Measurements from ENCODE around the gene CCKAR. TPM values are rescaled to one million over a fixed set of nuclear protein-coding genes. Genes with fewer than 3 reads are reported as not detected.

Gene CCKAR, protein sequence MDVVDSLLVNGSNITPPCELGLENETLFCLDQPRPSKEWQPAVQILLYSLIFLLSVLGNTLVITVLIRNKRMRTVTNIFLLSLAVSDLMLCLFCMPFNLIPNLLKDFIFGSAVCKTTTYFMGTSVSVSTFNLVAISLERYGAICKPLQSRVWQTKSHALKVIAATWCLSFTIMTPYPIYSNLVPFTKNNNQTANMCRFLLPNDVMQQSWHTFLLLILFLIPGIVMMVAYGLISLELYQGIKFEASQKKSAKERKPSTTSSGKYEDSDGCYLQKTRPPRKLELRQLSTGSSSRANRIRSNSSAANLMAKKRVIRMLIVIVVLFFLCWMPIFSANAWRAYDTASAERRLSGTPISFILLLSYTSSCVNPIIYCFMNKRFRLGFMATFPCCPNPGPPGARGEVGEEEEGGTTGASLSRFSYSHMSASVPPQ
- polyA plus RNA-seq (not detected in 3 replicates), polyA minus RNA-seq (not detected in 3 replicates)
- polyA plus RNA-seq (2011; ENCODE audit: low read depth) = not detected
- polyA plus RNA-seq (2011; cell fraction: cytosol; rRNA removed) = not detected in 2 replicates
- not detected in 2 replicates for polyA plus RNA-seq (2011; cell fraction: nucleus; rRNA removed)
- not detected in 2 replicates for polyA plus RNA-seq (2012; ENCODE audit: low replicate concordance)
- polyA minus RNA-seq (2011; cell fraction: cytosol; rRNA and poly(A)+ RNA removed) = not detected
- not detected in 2 replicates for polyA minus RNA-seq (2011; cell fraction: nucleus; rRNA and poly(A)+ RNA removed)

DNA sequence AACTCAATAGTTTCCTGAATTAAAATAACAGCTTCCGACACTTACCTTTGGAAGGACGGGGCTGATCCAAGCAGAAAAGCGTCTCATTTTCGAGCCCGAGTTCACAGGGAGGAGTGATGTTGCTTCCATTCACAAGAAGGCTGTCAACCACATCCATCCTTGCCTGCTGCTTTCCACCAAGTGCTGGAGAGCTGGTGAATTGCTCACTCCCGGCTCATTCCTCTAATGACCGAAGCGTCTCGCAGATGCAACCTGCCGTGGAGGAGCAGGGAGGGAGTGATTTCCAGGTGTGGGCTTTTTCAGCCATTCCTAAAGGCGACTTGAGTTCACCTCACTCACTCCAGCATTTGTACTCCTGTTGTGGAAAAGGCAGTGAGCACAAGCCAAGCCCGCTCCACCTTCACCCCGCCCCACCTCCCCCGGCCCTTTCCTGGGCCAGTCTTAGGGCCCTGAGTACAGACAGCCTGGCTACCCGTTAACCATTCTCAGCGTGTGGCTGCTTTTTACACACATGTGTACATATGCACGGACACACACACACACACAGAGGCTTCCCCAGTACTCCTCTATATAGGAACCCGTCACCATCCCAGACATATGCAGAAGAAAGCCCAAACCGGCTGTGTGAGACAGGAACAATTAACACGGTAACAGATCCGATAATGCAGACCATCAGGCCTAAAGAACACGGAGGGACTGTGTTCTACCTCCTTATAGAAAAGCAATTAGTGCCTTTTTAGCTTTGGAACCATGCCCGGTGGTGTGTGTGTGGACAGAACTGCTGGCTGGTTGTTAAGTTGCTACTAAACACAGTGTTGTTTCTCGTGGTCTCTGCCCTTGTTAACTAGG lies at the start of gene CCKAR:
Gene CCKAR (minus strand): TSS at position 374 of the 849 bp plus-strand sequence. CDS start 217 bp downstream, at position 157.
- Histone ChIP-seq H3K27ac (ENCODE audit: control insufficient read depth, insufficient read depth, low read length) (no peak within 1 kb of the TSS), H2AFZ (ENCODE audit: control insufficient read depth, low read length) (no peak within 1 kb of the TSS), H3K9ac (ENCODE audit: control insufficient read depth, extremely low read depth, insufficient read depth, low read length) (no peak within 1 kb of the TSS), H3K9me3 (ENCODE audit: control insufficient read depth, low read depth, low read length) (no peaks in the 10 kb centered on the region), H3K9me1 (ENCODE audit: control insufficient read depth, extremely low read depth, insufficient read depth, low read length) (no peaks in the 10 kb centered on the region), H3K4me3 (ENCODE audit: control insufficient read depth in 2 of 3, extremely low read depth in 1 of 3, insufficient read depth in 2 of 3, low read depth in 1 of 3, low read length in 3 of 3) (no peak within 1 kb of the TSS), H3K4me1 (ENCODE audit: control insufficient read depth, extremely low read depth, insufficient read depth, low read length) (no peaks in the 10 kb centered on the region), H3K4me2 (ENCODE audit: control insufficient read depth, extremely low read depth, insufficient read depth, low read depth, low read length) (no peak within 1 kb of the TSS), H3K79me2 (ENCODE audit: control insufficient read depth, insufficient read depth, low read length) (no peaks in the 10 kb centered on the region), H3K36me3 (ENCODE audit: control insufficient read depth in 2 of 2, extremely low read depth in 1 of 2, insufficient read depth in 2 of 2, low read length in 2 of 2) (no peaks in the 10 kb centered on the region), H3K27me3 (ENCODE audit: control insufficient read depth, extremely low read depth, insufficient read depth, low read length) (peaks cover 14% of the 10 kb centered on the region), H4K20me1 (ENCODE audit: control insufficient read depth, extremely low read depth, insufficient read depth, low read length) (no peaks in the 10 kb centered on the region)
- no peak for FAIRE-seq
- no peak for TF ChIP-seq EZH2 (IDR thresholded peaks at IDR 0.05; ENCODE audit: low read length)
- TF ChIP-seq, protein P1, sequence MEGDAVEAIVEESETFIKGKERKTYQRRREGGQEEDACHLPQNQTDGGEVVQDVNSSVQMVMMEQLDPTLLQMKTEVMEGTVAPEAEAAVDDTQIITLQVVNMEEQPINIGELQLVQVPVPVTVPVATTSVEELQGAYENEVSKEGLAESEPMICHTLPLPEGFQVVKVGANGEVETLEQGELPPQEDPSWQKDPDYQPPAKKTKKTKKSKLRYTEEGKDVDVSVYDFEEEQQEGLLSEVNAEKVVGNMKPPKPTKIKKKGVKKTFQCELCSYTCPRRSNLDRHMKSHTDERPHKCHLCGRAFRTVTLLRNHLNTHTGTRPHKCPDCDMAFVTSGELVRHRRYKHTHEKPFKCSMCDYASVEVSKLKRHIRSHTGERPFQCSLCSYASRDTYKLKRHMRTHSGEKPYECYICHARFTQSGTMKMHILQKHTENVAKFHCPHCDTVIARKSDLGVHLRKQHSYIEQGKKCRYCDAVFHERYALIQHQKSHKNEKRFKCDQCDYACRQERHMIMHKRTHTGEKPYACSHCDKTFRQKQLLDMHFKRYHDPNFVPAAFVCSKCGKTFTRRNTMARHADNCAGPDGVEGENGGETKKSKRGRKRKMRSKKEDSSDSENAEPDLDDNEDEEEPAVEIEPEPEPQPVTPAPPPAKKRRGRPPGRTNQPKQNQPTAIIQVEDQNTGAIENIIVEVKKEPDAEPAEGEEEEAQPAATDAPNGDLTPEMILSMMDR (optimal IDR thresholded peaks at IDR 0.05 in 1 of 3, IDR thresholded peaks at IDR 0.05 in 1 of 3, conservative IDR thresholded peaks at IDR 0.05 in 1 of 3; ENCODE audit: extremely low read depth in 1 of 3, insufficient read depth in 2 of 3, low read length in 3 of 3) = no peak
- dilution Hi-C loops (cut with MboI; ENCODE audit: extremely low pct_ligation_motif_present, low sequenced_read_pairs) = no loop called here
- no peak for DNase-seq (ENCODE audit: low read depth, low spot score)

DNA sequence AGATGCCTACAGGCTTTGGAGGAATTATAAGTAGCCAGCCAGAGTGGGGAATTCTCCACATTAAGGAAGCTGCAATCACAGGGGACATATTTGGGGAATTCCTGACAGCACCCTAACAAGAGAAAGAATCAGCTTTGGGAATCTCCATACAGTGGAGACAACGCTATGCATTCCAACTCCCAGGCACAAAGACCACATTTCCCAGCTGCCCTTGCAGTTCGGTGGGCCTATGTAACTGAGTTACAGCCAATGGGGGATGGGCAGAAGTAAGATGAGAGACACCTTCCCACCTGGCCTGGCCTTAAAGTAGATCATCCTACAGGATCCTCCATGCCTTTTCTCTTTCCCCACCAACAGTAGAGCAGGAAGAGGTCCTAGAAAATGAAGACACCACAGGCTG lies 43.4 kb upstream of the CCKAR start:
- no peaks in the 10 kb centered on the region for H4K20me1 ChIP-seq (ENCODE audit: control insufficient read depth, extremely low read depth, insufficient read depth, low read length)
- TF ChIP-seq, protein P1 (optimal IDR thresholded peaks at IDR 0.05 in 1 of 3, IDR thresholded peaks at IDR 0.05 in 1 of 3, conservative IDR thresholded peaks at IDR 0.05 in 1 of 3; ENCODE audit: extremely low read depth in 1 of 3, insufficient read depth in 2 of 3, low read length in 3 of 3) = no peak
- no peak for TF ChIP-seq EZH2 (IDR thresholded peaks at IDR 0.05; ENCODE audit: low read length)
- dilution Hi-C loops (cut with MboI; ENCODE audit: extremely low pct_ligation_motif_present, low sequenced_read_pairs) = no loop called here
- H3K4me2 ChIP-seq (ENCODE audit: control insufficient read depth, extremely low read depth, insufficient read depth, low read depth, low read length) = no peak overlapping the region
- no peaks in the 10 kb centered on the region for H3K4me1 ChIP-seq (ENCODE audit: control insufficient read depth, extremely low read depth, insufficient read depth, low read length)
- no peak overlapping the region for H3K27ac ChIP-seq (ENCODE audit: control insufficient read depth, insufficient read depth, low read length)
- H3K4me3 ChIP-seq (ENCODE audit: control insufficient read depth in 2 of 3, extremely low read depth in 1 of 3, insufficient read depth in 2 of 3, low read depth in 1 of 3, low read length in 3 of 3) = no peak overlapping the region
- H3K9ac ChIP-seq (ENCODE audit: control insufficient read depth, extremely low read depth, insufficient read depth, low read length) = no peak overlapping the region
- H3K36me3 ChIP-seq (ENCODE audit: control insufficient read depth in 2 of 2, extremely low read depth in 1 of 2, insufficient read depth in 2 of 2, low read length in 2 of 2) = no peaks in the 10 kb centered on the region
- H3K27me3 ChIP-seq (ENCODE audit: control insufficient read depth, extremely low read depth, insufficient read depth, low read length) = no peaks in the 10 kb centered on the region
- H3K9me3 ChIP-seq (ENCODE audit: control insufficient read depth, low read depth, low read length) = peaks cover 3% of the 10 kb centered on the region
- H3K9me1 ChIP-seq (ENCODE audit: control insufficient read depth, extremely low read depth, insufficient read depth, low read length) = no peaks in the 10 kb centered on the region
- DNase-seq (ENCODE audit: low read depth, low spot score) (no peak), FAIRE-seq (no peak)
- H3K79me2 ChIP-seq (ENCODE audit: control insufficient read depth, insufficient read depth, low read length) = no peaks in the 10 kb centered on the region
- no peak overlapping the region for H2AFZ ChIP-seq (ENCODE audit: control insufficient read depth, low read length)
